Pancreas (tissue), 10 donors: ENCODE measurements around the gene KHDC1L. TPM values are rescaled to one million over a fixed set of nuclear protein-coding genes. Genes with fewer than 3 reads are reported as not detected.
"Not testable (repeated sequence)": the region's sequence is repeated elsewhere in the genome, so short reads cannot be mapped to it uniquely, and the experiment has no call there.

Experiments
- ATAC-seq, 4 donors: fragments of 200-7000 bp; cut with Tn5 transposase; one replicate each; pipeline versions ENCODE4 v1.8.0 to v1.9.1; 2020; ENCODE audit warnings: mild to moderate bottlenecking in 4 of 4, moderate library complexity in 4 of 4
- DNase-seq, 6 donors: peaks; one replicate each; pipeline ENCODE4 v3.0.0-alpha.2; 2020
- FAIRE-seq: peaks from 2 replicates; lab custom pipeline; 2012; peaks lifted over from hg19 to GRCh38; lab: Jason Lieb, UNC
- H3K27ac ChIP-seq, 4 donors: fragments of 200-600 bp; sonication (generic); 1 replicate in 3 of 4; 2 replicates in 1 of 4; pipeline versions ENCODE4 v1.5.0 to v1.8.0; 2020
- H3K27me3 ChIP-seq, 4 donors: fragments of 200-600 bp; one replicate each; pipeline ENCODE4 v1.8.0; 2021
- H3K36me3 ChIP-seq, 3 donors: fragments of 200-600 bp; sonication (generic) in 1 of 3; one replicate each; pipeline versions ENCODE4 v1.5.0 to v1.8.0; 2020 to 2021
- H3K4me1 ChIP-seq, 3 donors: fragments of 200-600 bp; one replicate each; pipeline ENCODE4 v1.8.0; 2021
- H3K4me3 ChIP-seq, 4 donors: fragments of 200-600 bp; sonication (generic) in 2 of 4; one replicate each; pipeline versions ENCODE4 v1.5.0 to v1.8.0; 2020 to 2021
- H3K9me3 ChIP-seq, 4 donors: fragments of 200-600 bp; one replicate each; pipeline ENCODE4 v1.8.0; 2021
- CTCF ChIP-seq, 4 donors: fragments of 200-600 bp; sonication (generic) in 3 of 4; IDR thresholded peaks; one replicate each; pipeline versions ENCODE4 v1.5.0 to v1.8.0; 2021; ENCODE audit warnings: antibody characterized with exemption in 4 of 4
- WGBS, 2 donors: extraction: QIAGEN DNeasy Blood & Tissue Kit; methylation state at CpG; one replicate each; pipeline ENCODE4 v1.1.7; 2013; 5-methylcytosine and 5-hydroxymethylcytosine counted together
- intact Hi-C, 3 donors: fragments of 100-400 bp; cut with DNase I; formaldehyde crosslinking; loops; one replicate each; pipeline versions ENCODE4 v1.11.1 to v1.14.2; 2022
- polyA plus RNA-seq, 2 donors: library from polyadenylated mRNA; stranded (reverse); fragments of 200-250 nt; gene quantifications; one replicate each; pipeline ENCODE4 v1.2.3, GENCODE V29; 2013
- total RNA-seq, 6 donors: library from RNA; stranded (reverse); fragmentation: NEBNext Ultra II Directional in 4 of 6; extraction: Animal tissue kit (Norgen Biotek cat#: 25700) in 4 of 6; gene quantifications; one replicate each; pipeline versions ENCODE4 v1.2.1 to v1.2.4, GENCODE V29; 2021 to 2023
- donor health status: healthy with polysubstance abuse.
- donor health status: DM: no; HTN: no; CAD: no; lungs with moderate emphysema.
- donor health status: DM: no; HTN: no; CAD: no.
- donor health status: control.
- donor health status: control.
- donor health status: Bipolar disorder and iron deficiency.
- donor health status: DM: yes; HTN: yes; CAD: no.
- donor health status: DM: no; HTN: no; CAD: no.
- donor health status: DM: no; HTN: no; CAD: no.
- donor health status: DM: yes; HTN: yes; CAD: no.

Gene KHDC1L
- total RNA-seq = not detected
- polyA plus RNA-seq = under 1 TPM; 0.28 to 0.38 TPM

GRCh38 chr6:73225396-73225795 lies at the start of gene KHDC1L:
Gene KHDC1L (minus strand): TSS chr6:73225496. CDS start chr6:73225408, 88 bp downstream.
- no peak for TF ChIP-seq CTCF (IDR thresholded peaks at IDR 0.05)
- Histone ChIP-seq H3K4me1 (no peaks in the 10 kb centered on the region), H3K27ac (no peak within 1 kb of the TSS), H3K36me3 (no peaks in the 10 kb centered on the region), H3K27me3 (no peaks in the 10 kb centered on the region), H3K4me3 (no peak within 1 kb of the TSS), H3K9me3 (no peaks in the 10 kb centered on the region)
- no peak for FAIRE-seq
- no peak for DNase-seq
- no peak for ATAC-seq
- intact Hi-C loops = no loop called here
- WGBS, 2 donors = 85 to 88% methylated on average over 4 of the region's 4 CpGs

GRCh38 chr6:73269296-73269695 lies 44.0 kb upstream of the KHDC1L start:
- H3K4me1 ChIP-seq, H3K27ac ChIP-seq, ATAC-seq, DNase-seq, H3K27me3 ChIP-seq, intact Hi-C loops, H3K9me3 ChIP-seq, H3K4me3 ChIP-seq, FAIRE-seq, H3K36me3 ChIP-seq: not testable (repeated sequence)
- 96% methylated on average over 13 of the region's 13 CpGs for WGBS, 2 donors

GRCh38 chr6:73268896-73269295 lies 43.6 kb upstream of the KHDC1L start:
- H3K36me3 ChIP-seq, H3K4me1 ChIP-seq, FAIRE-seq, H3K9me3 ChIP-seq, ATAC-seq, H3K27ac ChIP-seq, H3K27me3 ChIP-seq, intact Hi-C loops, H3K4me3 ChIP-seq: not testable (repeated sequence)
- WGBS, 2 donors = 94 to 97% methylated on average over 18 to 24 of the region's 27 CpGs
- peak in 1 of 6 donors; percentile 57 for DNase-seq

GRCh38 chr6:73264446-73264845 lies 39.1 kb upstream of the KHDC1L start:
- H3K4me3 ChIP-seq = no peak overlapping the region
- H3K9me3 ChIP-seq = no peaks in the 10 kb centered on the region
- no peak for TF ChIP-seq CTCF (IDR thresholded peaks at IDR 0.05)
- DNase-seq = no peak
- FAIRE-seq = no peak
- peaks cover 0 to 3% (median 0%) of the 10 kb centered on the region in 3 donors for H3K4me1 ChIP-seq
- intact Hi-C loops = no loop called here
- WGBS, 2 donors = 93 to 95% methylated on average over 3 of the region's 3 CpGs
- no peaks in the 10 kb centered on the region for H3K27me3 ChIP-seq
- ATAC-seq = peak; percentile 9 to 45 (median 22)
- no peak overlapping the region for H3K27ac ChIP-seq
- H3K36me3 ChIP-seq = no peaks in the 10 kb centered on the region

- intact Hi-C loops = no loop called here
- peaks cover 0 to 3% (median 0%) of the 10 kb centered on the region in 3 donors for H3K4me1 ChIP-seq
- no peaks in the 10 kb centered on the region for H3K9me3 ChIP-seq
- TF ChIP-seq CTCF (IDR thresholded peaks at IDR 0.05) = no peak
- WGBS, 2 donors = 29 to 34% methylated on average over 7 of the region's 7 CpGs
- DNase-seq (no peak), ATAC-seq (peak in 3 of 4 donors; percentile 18 to 26 (median 23)), FAIRE-seq (no peak)
- no peak overlapping the region for H3K27ac ChIP-seq
- no peaks in the 10 kb centered on the region for H3K27me3 ChIP-seq
- H3K36me3 ChIP-seq = no peaks in the 10 kb centered on the region
- peak overlapping the region; percentile 52 to 85 (median 76) for H3K4me3 ChIP-seq
These were observed 38.2 kb upstream of the KHDC1L start for GRCh38 chr6:73263570-73263909.

GRCh38 chr6:73262671-73263569 lies 37.6 kb upstream of the KHDC1L start, which contains the start of gene KHDC1:
Gene KHDC1 (minus strand): TSS chr6:73263196. CDS start chr6:73242517, 20,679 bp downstream.
- ATAC-seq (peak; percentile 81 to 92 (median 89)), FAIRE-seq (no peak), DNase-seq (peak; percentile 23 to 81 (median 32))
- peaks cover 0 to 3% (median 0%) of the 10 kb centered on the region in 3 donors for H3K4me1 ChIP-seq
- no peaks in the 10 kb centered on the region for H3K9me3 ChIP-seq
- H3K36me3 ChIP-seq = no peaks in the 10 kb centered on the region
- H3K4me3 ChIP-seq = peak within 1 kb of the TSS; percentile 52 to 85 (median 76)
- intact Hi-C loops = no loop called here
- WGBS, 2 donors = 1% methylated on average over 57 to 63 of the region's 63 CpGs
- H3K27ac ChIP-seq = no peak within 1 kb of the TSS
- TF ChIP-seq CTCF (IDR thresholded peaks at IDR 0.05) = no peak
- no peaks in the 10 kb centered on the region for H3K27me3 ChIP-seq
